ENCODE measurements around the gene FAF1.
"Not testable (repeated sequence)": the region's sequence is repeated elsewhere in the genome, so short reads cannot be mapped to it uniquely, and the experiment has no call there.

The FAF1 gene

GRCh38 chr1:50787266-50787665, 172.8 kb downstream of the FAF1 start:
- no peak overlapping the region for H3K4me3 ChIP-seq (ENCODE audit: low read length)
- H3K4me2 ChIP-seq (ENCODE audit: low read length) = no peak overlapping the region
- H3K9me3 ChIP-seq (replicated peaks; ENCODE audit: low read length) = no peaks in the 10 kb centered on the region
- peaks cover 5% of the 10 kb centered on the region for H3K36me3 ChIP-seq (ENCODE audit: insufficient read depth, low read length)
- H3K4me1 ChIP-seq (ENCODE audit: control insufficient read depth, insufficient read depth, low read length) = no peaks in the 10 kb centered on the region
- no peaks in the 10 kb centered on the region for H3K27me3 ChIP-seq (ENCODE audit: control insufficient read depth, insufficient read depth, low read length)
- no peak overlapping the region for H3K9ac ChIP-seq (ENCODE audit: low read depth, low read length)

- peaks cover 12% of the 10 kb centered on the region for H3K36me3 ChIP-seq (ENCODE audit: insufficient read depth, low read length)
- H3K27me3 ChIP-seq (ENCODE audit: control insufficient read depth, insufficient read depth, low read length) = no peaks in the 10 kb centered on the region
- H3K4me1 ChIP-seq (ENCODE audit: control insufficient read depth, insufficient read depth, low read length) = no peaks in the 10 kb centered on the region
- H3K4me2 ChIP-seq (ENCODE audit: low read length) = peak overlapping the region; percentile 79
- H3K9me3 ChIP-seq (replicated peaks; ENCODE audit: low read length) = no peaks in the 10 kb centered on the region
- peak overlapping the region; percentile 77 for H3K9ac ChIP-seq (ENCODE audit: low read depth, low read length)
- peak overlapping the region; percentile 65 for H3K4me3 ChIP-seq (ENCODE audit: low read length)
Observed at GRCh38 chr1:50783286-50783685, 176.8 kb downstream of the FAF1 start.

GRCh38 chr1:50780797-50781196, 179.3 kb downstream of the FAF1 start:
- Histone ChIP-seq H3K27me3 (ENCODE audit: control insufficient read depth, insufficient read depth, low read length) (no peaks in the 10 kb centered on the region), H3K4me1 (ENCODE audit: control insufficient read depth, insufficient read depth, low read length) (no peaks in the 10 kb centered on the region), H3K36me3 (ENCODE audit: insufficient read depth, low read length) (peaks cover 7% of the 10 kb centered on the region), H3K9ac (ENCODE audit: low read depth, low read length) (no peak overlapping the region), H3K9me3 (replicated peaks; ENCODE audit: low read length) (no peaks in the 10 kb centered on the region), H3K4me2 (ENCODE audit: low read length) (no peak overlapping the region), H3K4me3 (ENCODE audit: low read length) (no peak overlapping the region)

- H3K9ac ChIP-seq (ENCODE audit: low read depth, low read length) = no peak overlapping the region
- no peaks in the 10 kb centered on the region for H3K9me3 ChIP-seq (replicated peaks; ENCODE audit: low read length)
- no peak overlapping the region for H3K4me2 ChIP-seq (ENCODE audit: low read length)
- peaks cover 7% of the 10 kb centered on the region for H3K36me3 ChIP-seq (ENCODE audit: insufficient read depth, low read length)
- H3K4me1 ChIP-seq (ENCODE audit: control insufficient read depth, insufficient read depth, low read length) = no peaks in the 10 kb centered on the region
- H3K4me3 ChIP-seq (ENCODE audit: low read length) = no peak overlapping the region
- H3K27me3 ChIP-seq (ENCODE audit: control insufficient read depth, insufficient read depth, low read length) = no peaks in the 10 kb centered on the region
Observed at GRCh38 chr1:50779801-50780200, 180.3 kb downstream of the FAF1 start.

- Histone ChIP-seq H3K9ac (ENCODE audit: low read depth, low read length) (no peak overlapping the region), H3K4me1 (ENCODE audit: control insufficient read depth, insufficient read depth, low read length) (no peaks in the 10 kb centered on the region), H3K4me2 (ENCODE audit: low read length) (no peak overlapping the region), H3K36me3 (ENCODE audit: insufficient read depth, low read length) (peaks cover 7% of the 10 kb centered on the region), H3K27me3 (ENCODE audit: control insufficient read depth, insufficient read depth, low read length) (no peaks in the 10 kb centered on the region), H3K9me3 (replicated peaks; ENCODE audit: low read length) (no peaks in the 10 kb centered on the region), H3K4me3 (ENCODE audit: low read length) (no peak overlapping the region)
Observed at GRCh38 chr1:50775740-50776139, 184.3 kb downstream of the FAF1 start.

GRCh38 chr1:50774759-50775351, 185.2 kb downstream of the FAF1 start:
- no peak overlapping the region for H3K9ac ChIP-seq (ENCODE audit: low read depth, low read length)
- H3K4me3 ChIP-seq (ENCODE audit: low read length) = no peak overlapping the region
- no peaks in the 10 kb centered on the region for H3K9me3 ChIP-seq (replicated peaks; ENCODE audit: low read length)
- no peaks in the 10 kb centered on the region for H3K27me3 ChIP-seq (ENCODE audit: control insufficient read depth, insufficient read depth, low read length)
- H3K36me3 ChIP-seq (ENCODE audit: insufficient read depth, low read length) = no peaks in the 10 kb centered on the region
- H3K4me2 ChIP-seq (ENCODE audit: low read length) = no peak overlapping the region
- no peaks in the 10 kb centered on the region for H3K4me1 ChIP-seq (ENCODE audit: control insufficient read depth, insufficient read depth, low read length)

GRCh38 chr1:50766688-50767087, 193.4 kb downstream of the FAF1 start:
- Histone ChIP-seq H3K4me3 (ENCODE audit: low read length) (no peak overlapping the region), H3K9ac (ENCODE audit: low read depth, low read length) (no peak overlapping the region), H3K27me3 (ENCODE audit: control insufficient read depth, insufficient read depth, low read length) (no peaks in the 10 kb centered on the region), H3K4me2 (ENCODE audit: low read length) (no peak overlapping the region), H3K9me3 (replicated peaks; ENCODE audit: low read length) (no peaks in the 10 kb centered on the region), H3K4me1 (ENCODE audit: control insufficient read depth, insufficient read depth, low read length) (no peaks in the 10 kb centered on the region), H3K36me3 (ENCODE audit: insufficient read depth, low read length) (no peaks in the 10 kb centered on the region)

- H3K4me1 ChIP-seq (ENCODE audit: control insufficient read depth, insufficient read depth, low read length); H3K27me3 ChIP-seq (ENCODE audit: control insufficient read depth, insufficient read depth, low read length); H3K4me3 ChIP-seq (ENCODE audit: low read length): not testable (repeated sequence)
Observed at GRCh38 chr1:50756543-50756942, 203.5 kb downstream of the FAF1 start.

GRCh38 chr1:50754764-50755163, 205.3 kb downstream of the FAF1 start:
- H3K36me3 ChIP-seq (ENCODE audit: insufficient read depth, low read length); H3K4me3 ChIP-seq (ENCODE audit: low read length); H3K27me3 ChIP-seq (ENCODE audit: control insufficient read depth, insufficient read depth, low read length); H3K9me3 ChIP-seq (replicated peaks; ENCODE audit: low read length); H3K4me1 ChIP-seq (ENCODE audit: control insufficient read depth, insufficient read depth, low read length); H3K4me2 ChIP-seq (ENCODE audit: low read length); H3K9ac ChIP-seq (ENCODE audit: low read depth, low read length): not testable (repeated sequence)

More at GRCh38 chr1:50756543-50756942, 203.5 kb downstream of the FAF1 start:
- H3K9me3 ChIP-seq (replicated peaks; ENCODE audit: low read length); H3K9ac ChIP-seq (ENCODE audit: low read depth, low read length); H3K36me3 ChIP-seq (ENCODE audit: insufficient read depth, low read length); H3K4me2 ChIP-seq (ENCODE audit: low read length): not testable (repeated sequence)

GRCh38 chr1:50750021-50750619, 209.9 kb downstream of the FAF1 start:
- Histone ChIP-seq H3K4me1 (ENCODE audit: control insufficient read depth, insufficient read depth, low read length) (no peaks in the 10 kb centered on the region), H3K27me3 (ENCODE audit: control insufficient read depth, insufficient read depth, low read length) (no peaks in the 10 kb centered on the region), H3K9ac (ENCODE audit: low read depth, low read length) (no peak overlapping the region), H3K4me3 (ENCODE audit: low read length) (no peak overlapping the region), H3K9me3 (replicated peaks; ENCODE audit: low read length) (no peaks in the 10 kb centered on the region), H3K4me2 (ENCODE audit: low read length) (no peak overlapping the region), H3K36me3 (ENCODE audit: insufficient read depth, low read length) (no peaks in the 10 kb centered on the region)

GRCh38 chr1:50747394-50747793, 212.7 kb downstream of the FAF1 start:
- Histone ChIP-seq H3K4me1 (ENCODE audit: control insufficient read depth, insufficient read depth, low read length) (peaks cover 5% of the 10 kb centered on the region), H3K27me3 (ENCODE audit: control insufficient read depth, insufficient read depth, low read length) (no peaks in the 10 kb centered on the region), H3K9ac (ENCODE audit: low read depth, low read length) (no peak overlapping the region), H3K4me2 (ENCODE audit: low read length) (no peak overlapping the region), H3K36me3 (ENCODE audit: insufficient read depth, low read length) (no peaks in the 10 kb centered on the region), H3K9me3 (replicated peaks; ENCODE audit: low read length) (no peaks in the 10 kb centered on the region), H3K4me3 (ENCODE audit: low read length) (no peak overlapping the region)

GRCh38 chr1:50742523-50742922, 217.5 kb downstream of the FAF1 start:
- no peaks in the 10 kb centered on the region for H3K36me3 ChIP-seq (ENCODE audit: insufficient read depth, low read length)
- H3K4me2 ChIP-seq (ENCODE audit: low read length) = no peak overlapping the region
- peaks cover 5% of the 10 kb centered on the region for H3K4me1 ChIP-seq (ENCODE audit: control insufficient read depth, insufficient read depth, low read length)
- no peaks in the 10 kb centered on the region for H3K9me3 ChIP-seq (replicated peaks; ENCODE audit: low read length)
- H3K9ac ChIP-seq (ENCODE audit: low read depth, low read length) = no peak overlapping the region
- no peak overlapping the region for H3K4me3 ChIP-seq (ENCODE audit: low read length)
- H3K27me3 ChIP-seq (ENCODE audit: control insufficient read depth, insufficient read depth, low read length) = no peaks in the 10 kb centered on the region
